Keratinocyte (primary cell): ENCODE results near the gene YJU2. TPM values are rescaled to one million over a fixed set of nuclear protein-coding genes. Genes with fewer than 3 reads are reported as not detected.
"Not testable (repeated sequence)": the region's sequence is repeated elsewhere in the genome, so short reads cannot be mapped to it uniquely, and the experiment has no call there.

Experiments
- DNase-seq: peaks from one replicate; pipeline ENCODE4 v3.0.0-alpha.2; 2011; ENCODE audit warnings: low read depth, missing footprints, low spot score
- FAIRE-seq: peaks from 2 replicates; lab custom pipeline; 2011; peaks lifted over from hg19 to GRCh38; lab: Jason Lieb, UNC
- H2AFZ ChIP-seq: 2 replicates; pipeline ENCODE4 v1.6.0; 2012; ENCODE audit warnings: low read length, control low read depth, inconsistent platforms; ENCODE audit not compliant: control insufficient read depth
- H3K27ac ChIP-seq: 2 replicates; pipeline ENCODE4 v1.5.1; 2011; ENCODE audit warnings: low read length; ENCODE audit not compliant: control insufficient read depth, insufficient read depth
- H3K27me3 ChIP-seq: 3 replicates; pipeline ENCODE4 v1.6.0; 2011; ENCODE audit warnings: low read length; ENCODE audit not compliant: control insufficient read depth, insufficient read depth; ENCODE audit errors: extremely low read depth
- H3K36me3 ChIP-seq, 2 experiments: 2 replicates in 1 of 2; 3 replicates in 1 of 2; pipeline ENCODE4 v1.5.1; 2011; ENCODE audit warnings: low read length in 2 of 2, mild to moderate bottlenecking in 1 of 2; ENCODE audit not compliant: control insufficient read depth in 2 of 2, insufficient read depth in 2 of 2; ENCODE audit errors: extremely low read depth in 1 of 2
- H3K4me1 ChIP-seq: 3 replicates; pipeline ENCODE4 v1.5.1; 2011; ENCODE audit warnings: low read length; ENCODE audit not compliant: control insufficient read depth, insufficient read depth; ENCODE audit errors: extremely low read depth
- H3K4me2 ChIP-seq: 3 replicates; pipeline ENCODE4 v1.6.0; 2011; ENCODE audit warnings: low read depth, low read length; ENCODE audit not compliant: control insufficient read depth, insufficient read depth; ENCODE audit errors: extremely low read depth
- H3K4me3 ChIP-seq, 3 experiments: fragments of 200-600 bp in 1 of 3; sonication (generic) in 1 of 3; 2 replicates in 2 of 3; 3 replicates in 1 of 3; pipeline ENCODE4 v1.5.1; 2011 to 2016; ENCODE audit warnings: low read length in 3 of 3, mild to moderate bottlenecking in 3 of 3, control low read depth in 2 of 3, inconsistent platforms in 1 of 3, low read depth in 1 of 3, mixed read lengths in 1 of 3, mixed run types in 1 of 3, moderate library complexity in 1 of 3; ENCODE audit not compliant: control insufficient read depth in 2 of 3, insufficient read depth in 2 of 3; ENCODE audit errors: extremely low read depth in 1 of 3
- H3K79me2 ChIP-seq: 2 replicates; pipeline ENCODE4 v1.6.0; 2012; ENCODE audit warnings: low read length; ENCODE audit not compliant: control insufficient read depth, insufficient read depth
- H3K9ac ChIP-seq: 3 replicates; pipeline ENCODE4 v1.6.0; 2011; ENCODE audit warnings: low read length; ENCODE audit not compliant: control insufficient read depth, insufficient read depth; ENCODE audit errors: extremely low read depth
- H3K9me1 ChIP-seq: 3 replicates; pipeline ENCODE4 v1.6.0; 2011; ENCODE audit warnings: low read length; ENCODE audit not compliant: control insufficient read depth, insufficient read depth; ENCODE audit errors: extremely low read depth
- H3K9me3 ChIP-seq: 2 replicates; pipeline ENCODE4 v1.5.1; 2012; ENCODE audit warnings: low read depth, low read length; ENCODE audit not compliant: control insufficient read depth
- H4K20me1 ChIP-seq: 3 replicates; pipeline ENCODE4 v1.6.0; 2011; ENCODE audit warnings: low read length; ENCODE audit not compliant: control insufficient read depth, insufficient read depth; ENCODE audit errors: extremely low read depth
- CTCF ChIP-seq, 3 experiments: IDR thresholded peaks in 1 of 3; conservative IDR thresholded peaks in 1 of 3; optimal IDR thresholded peaks in 1 of 3; 2 replicates in 2 of 3; 3 replicates in 1 of 3; pipeline versions ENCODE3 to v1.5.1; 2011; ENCODE audit warnings: low read length in 3 of 3, mild to moderate bottlenecking in 3 of 3, moderate library complexity in 2 of 3, control low read depth in 1 of 3, inconsistent platforms in 1 of 3; ENCODE audit not compliant: insufficient read depth in 2 of 3; ENCODE audit errors: extremely low read depth in 1 of 3
- EZH2 ChIP-seq: IDR thresholded peaks from one replicate; pipeline ENCODE4 v1.6.1; 2012; ENCODE audit warnings: inconsistent platforms, mild to moderate bottlenecking, low read length, moderate library complexity
- dilution Hi-C: fragments of 300-500 bp; cut with MboI; formaldehyde crosslinking; loops from one replicate; pipeline ENCODE4 v1.7.0; 2020; ENCODE audit warnings: low sequenced_read_pairs; ENCODE audit not compliant: extremely low pct_ligation_motif_present
- polyA plus RNA-seq, 5 experiments: library from polyadenylated mRNA; depleted of rRNA in 3 of 5; stranded (reverse) in 3 of 5; stranded (forward) in 1 of 5; unstranded in 1 of 5; fragments of >200 nt; gene quantifications; 1 replicate in 1 of 5; 2 replicates in 3 of 5; 3 replicates in 1 of 5; pipeline versions ENCODE4 v1.2.1 to v1.2.3, GENCODE V29; 2011 to 2012; ENCODE audit warnings: missing spikeins in 2 of 5, low read depth in 1 of 5, low replicate concordance in 1 of 5

Gene YJU2
- polyA plus RNA-seq, 1 donor (not counting 4 experiments of a cell fraction or from before 2014, with no cell fraction given) = 13.7 TPM

GRCh38 chr19:4284176-4284958, 37.5 kb downstream of the YJU2 start:
- H3K4me3 ChIP-seq = no peak overlapping the region
- H3K9me3 ChIP-seq = no peaks in the 10 kb centered on the region
- no peak overlapping the region for H3K9ac ChIP-seq
- dilution Hi-C loops = no loop called here
- H3K9me1 ChIP-seq = no peaks in the 10 kb centered on the region
- H3K79me2 ChIP-seq = no peaks in the 10 kb centered on the region
- H3K36me3 ChIP-seq = no peaks in the 10 kb centered on the region
- H3K4me1 ChIP-seq = no peaks in the 10 kb centered on the region
- no peak overlapping the region for H3K27ac ChIP-seq
- no peak for FAIRE-seq
- no peak for TF ChIP-seq CTCF (optimal IDR thresholded peaks at IDR 0.05 in 1 of 3, IDR thresholded peaks at IDR 0.05 in 1 of 3, conservative IDR thresholded peaks at IDR 0.05 in 1 of 3; ENCODE audit: extremely low read depth in 1 of 3, insufficient read depth in 2 of 3, low read length in 3 of 3)
- no peak for TF ChIP-seq EZH2
- H3K4me2 ChIP-seq = peak overlapping the region; percentile 16
- H3K27me3 ChIP-seq = peaks cover 37% of the 10 kb centered on the region
- no peaks in the 10 kb centered on the region for H4K20me1 ChIP-seq
- no peak for DNase-seq
- no peak overlapping the region for H2AFZ ChIP-seq

GRCh38 chr19:4284974-4285373, 38.1 kb downstream of the YJU2 start:
- H3K9me3 ChIP-seq = no peaks in the 10 kb centered on the region
- no peak overlapping the region for H3K27ac ChIP-seq
- no peak overlapping the region for H3K9ac ChIP-seq
- H3K9me1 ChIP-seq = no peaks in the 10 kb centered on the region
- H3K4me1 ChIP-seq = no peaks in the 10 kb centered on the region
- H3K79me2 ChIP-seq = no peaks in the 10 kb centered on the region
- dilution Hi-C loops = no loop called here
- no peak for DNase-seq
- no peak for FAIRE-seq
- no peak overlapping the region for H2AFZ ChIP-seq
- no peak for TF ChIP-seq EZH2
- no peak for TF ChIP-seq CTCF (optimal IDR thresholded peaks at IDR 0.05 in 1 of 3, IDR thresholded peaks at IDR 0.05 in 1 of 3, conservative IDR thresholded peaks at IDR 0.05 in 1 of 3; ENCODE audit: extremely low read depth in 1 of 3, insufficient read depth in 2 of 3, low read length in 3 of 3)
- peaks cover 31% of the 10 kb centered on the region for H3K27me3 ChIP-seq
- no peaks in the 10 kb centered on the region for H4K20me1 ChIP-seq
- H3K4me2 ChIP-seq = peak overlapping the region; percentile 16
- H3K4me3 ChIP-seq = no peak overlapping the region
- H3K36me3 ChIP-seq = no peaks in the 10 kb centered on the region

GRCh38 chr19:4286141-4286540, 39.3 kb downstream of the YJU2 start:
- FAIRE-seq, dilution Hi-C loops, H2AFZ ChIP-seq, H3K27ac ChIP-seq, H3K4me3 ChIP-seq, H3K9ac ChIP-seq, H4K20me1 ChIP-seq, H3K9me1 ChIP-seq, DNase-seq, H3K4me1 ChIP-seq, H3K9me3 ChIP-seq, H3K79me2 ChIP-seq, H3K36me3 ChIP-seq, H3K4me2 ChIP-seq: not testable (repeated sequence)
- H3K27me3 ChIP-seq = peaks cover 21% of the 10 kb centered on the region
